Measurements from ENCODE around the gene BRSK2.

GRCh38 chr11:1506981-1507380 is 117.2 kb downstream of the BRSK2 start:
- TF ChIP-seq POLR2AphosphoS5 (IDR thresholded peaks at IDR 0.05) (no peak), CTCF (IDR thresholded peaks at IDR 0.05) (no peak)

All from breast epithelium (tissue), 3 donors.